HEK293T (cell line): ENCODE data around the gene EPHX1.

Experiments used
- CTBP1 ChIP-seq: fragments of 450-650 bp; IDR thresholded peaks from 2 replicates; pipeline ENCODE4 v1.6.1; 2016; ENCODE audit warnings: borderline replicate concordance
- FOXK2 ChIP-seq: fragments of 450-650 bp; IDR thresholded peaks from 2 replicates; pipeline ENCODE4 v1.6.1; 2016; ENCODE audit warnings: mild to moderate bottlenecking
- TARDBP ChIP-seq: fragments of 450-650 bp; IDR thresholded peaks from 2 replicates; pipeline ENCODE4 v1.6.1; 2016

DNA sequence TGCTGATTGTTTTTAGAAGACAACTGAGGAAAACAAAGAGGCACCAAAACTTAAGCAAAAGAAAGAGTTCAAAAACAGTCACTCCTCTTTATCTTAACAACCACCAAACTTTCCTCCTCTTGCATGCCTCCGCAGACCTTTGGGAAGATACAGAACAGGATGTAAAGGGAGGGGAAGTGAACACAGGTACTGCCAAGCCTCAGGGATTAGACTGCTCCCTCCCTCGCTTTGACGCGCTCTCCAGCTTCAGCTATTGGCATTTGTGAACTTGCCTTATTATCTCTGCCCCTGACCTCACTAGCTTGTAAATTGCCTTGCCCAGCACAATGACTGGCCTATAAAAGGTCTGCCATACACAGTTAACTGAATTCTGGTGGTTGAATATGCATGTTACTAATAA lies 37.1 kb upstream of the EPHX1 start:
- TF ChIP-seq FOXK2, result no peak
- no peak for TF ChIP-seq TARDBP
- TF ChIP-seq CTBP1, result no peak
